ENCODE data around the gene ARFGAP2. TPM values are rescaled to one million over a fixed set of nuclear protein-coding genes. Genes with fewer than 3 reads are reported as not detected.

ARFGAP2 gene
- total and polyA plus RNA-seq, 9 of the 15 experiments (the other 6 are each of a cell fraction or from before 2014, with no cell fraction given) = 29.1 to 140 (median 90.1) TPM

GRCh38 chr11:47177229-47177845 is 658 bp upstream of the ARFGAP2 start (continued):
- 0 out of 2 replicates have a peak, but pooled peaks have one; percentile 25 for TF ChIP-seq ZBTB40 (IDR thresholded peaks at IDR 0.05)
- no peak for TF ChIP-seq ZBTB40 (CRISPR knock-in tag; IDR thresholded peaks at IDR 0.05)
- peak; percentile 59; the same call in 1 of the 2 replicates for TF ChIP-seq SMAD4 (CRISPR knock-in tag; conservative IDR thresholded peaks at IDR 0.05)
- no peak for TF ChIP-seq PHB2 (IDR thresholded peaks at IDR 0.05; ENCODE audit: low read depth)
- TF ChIP-seq RFX7 (CRISPR knock-in tag; IDR thresholded peaks at IDR 0.05) = peak; percentile 2; the same call in 1 of the 2 replicates
- peak; percentile 36; the same call in 1 of the 2 replicates for TF ChIP-seq ZNF740 (CRISPR knock-in tag; IDR thresholded peaks at IDR 0.05)
- 0 out of 4 replicates have a peak, but pooled peaks of 1 of the 2 experiments have one; percentile 80 for TF ChIP-seq ZNF740 (tag; IDR thresholded peaks at IDR 0.05)
- peak; percentile 81; the same call in 1 of the 2 replicates for TF ChIP-seq HDGF (IDR thresholded peaks at IDR 0.05)
- peak; percentile 61; the same call in 1 of the 2 replicates for TF ChIP-seq XRCC5 (IDR thresholded peaks at IDR 0.05; ENCODE audit: low read depth, low read length)
- TF ChIP-seq ATF3 (IDR thresholded peaks at IDR 0.05) = no peak
- peak; percentile 31; the same call in 1 of the 2 replicates for TF ChIP-seq ATF3 (CRISPR knock-in tag; conservative IDR thresholded peaks at IDR 0.05)
- TF ChIP-seq ATF1 (CRISPR knock-in tag; IDR thresholded peaks at IDR 0.05) = no peak
- peak; percentile 80 for TF ChIP-seq ATF1 (tag; IDR thresholded peaks at IDR 0.05)
- TF ChIP-seq NKRF (IDR thresholded peaks at IDR 0.05; ENCODE audit: borderline replicate concordance) = peak; percentile 88
- no peak for TF ChIP-seq TAF1 (IDR thresholded peaks at IDR 0.05; ENCODE audit: control insufficient read depth, extremely low read depth, insufficient read depth, low read length, severe bottlenecking)
